Fibroblast of skin of abdomen (primary cell): Measurements from ENCODE around the gene ANG.

Source experiments
- DNase-seq: peaks from one replicate; pipeline ENCODE4 v3.0.0-alpha.2; 2013

ANG gene

DNA sequence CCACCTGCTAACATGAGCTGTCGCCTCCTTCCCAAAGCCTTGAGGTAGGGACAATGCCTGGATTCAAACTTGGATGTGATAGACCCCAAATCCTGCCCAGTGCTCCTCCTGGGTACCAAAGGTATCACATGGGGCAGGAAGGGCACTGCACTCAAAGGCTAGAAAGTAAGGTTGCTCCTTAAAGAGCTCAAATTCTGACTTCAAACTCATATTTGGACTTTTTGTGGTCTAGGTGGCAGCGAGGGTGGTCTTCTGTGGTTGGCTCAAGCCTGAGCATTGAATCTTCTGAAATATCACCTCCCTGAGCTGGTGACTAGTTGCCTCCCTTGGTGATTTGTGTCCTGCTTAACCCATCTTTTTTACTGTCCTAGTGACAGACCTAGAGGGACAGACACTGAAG lies 12.5 kb upstream of the ANG start:
- DNase-seq = no peak

DNA sequence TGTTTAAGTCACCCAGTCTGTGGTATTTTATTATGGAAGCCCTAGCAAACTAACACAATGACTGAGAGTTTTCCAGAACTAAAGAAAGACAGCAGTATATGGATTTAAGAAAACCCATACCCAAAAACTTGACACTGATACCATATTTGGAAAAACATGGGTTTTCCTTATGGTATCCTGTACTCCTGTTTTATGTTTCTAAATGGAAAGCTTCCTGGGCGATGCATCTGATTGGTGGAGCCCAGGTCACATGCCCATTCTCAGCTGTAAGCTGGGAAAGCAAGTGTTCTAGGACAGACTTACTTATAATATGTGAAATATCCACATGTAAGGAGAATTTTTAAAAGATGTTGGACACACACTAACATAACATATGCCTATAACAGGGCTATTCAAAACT lies 8.7 kb upstream of the ANG start:
- DNase-seq = peak; percentile 46

GRCh38 chr14:20680363-20680762 lies 8.2 kb upstream of the ANG start:
- DNase-seq = no peak

DNA sequence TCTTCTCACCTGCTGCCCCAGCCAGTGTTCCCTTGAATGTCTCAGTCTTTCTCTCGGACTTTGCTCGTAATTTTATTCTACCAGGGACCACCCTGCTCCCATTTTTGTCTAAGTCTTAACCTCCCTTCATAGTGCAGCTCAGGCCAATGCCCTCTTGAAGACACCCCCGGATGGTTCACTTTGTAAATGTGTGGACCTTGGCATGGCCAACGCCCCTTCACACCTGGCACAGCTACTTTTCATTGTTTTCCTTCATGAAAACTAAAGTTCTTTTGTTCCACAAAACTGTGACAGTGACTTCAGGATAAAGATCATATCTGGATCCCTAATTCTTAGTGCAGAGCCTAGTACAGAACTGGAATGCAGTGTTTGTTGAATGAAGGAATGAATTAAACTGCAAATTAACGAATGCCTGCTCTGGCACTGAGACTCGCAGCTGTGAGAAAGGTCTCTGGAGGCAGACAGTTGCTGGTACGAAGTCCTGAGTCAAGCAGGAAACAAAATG lies 7.7 kb upstream of the ANG start:
- DNase-seq = no peak

DNA sequence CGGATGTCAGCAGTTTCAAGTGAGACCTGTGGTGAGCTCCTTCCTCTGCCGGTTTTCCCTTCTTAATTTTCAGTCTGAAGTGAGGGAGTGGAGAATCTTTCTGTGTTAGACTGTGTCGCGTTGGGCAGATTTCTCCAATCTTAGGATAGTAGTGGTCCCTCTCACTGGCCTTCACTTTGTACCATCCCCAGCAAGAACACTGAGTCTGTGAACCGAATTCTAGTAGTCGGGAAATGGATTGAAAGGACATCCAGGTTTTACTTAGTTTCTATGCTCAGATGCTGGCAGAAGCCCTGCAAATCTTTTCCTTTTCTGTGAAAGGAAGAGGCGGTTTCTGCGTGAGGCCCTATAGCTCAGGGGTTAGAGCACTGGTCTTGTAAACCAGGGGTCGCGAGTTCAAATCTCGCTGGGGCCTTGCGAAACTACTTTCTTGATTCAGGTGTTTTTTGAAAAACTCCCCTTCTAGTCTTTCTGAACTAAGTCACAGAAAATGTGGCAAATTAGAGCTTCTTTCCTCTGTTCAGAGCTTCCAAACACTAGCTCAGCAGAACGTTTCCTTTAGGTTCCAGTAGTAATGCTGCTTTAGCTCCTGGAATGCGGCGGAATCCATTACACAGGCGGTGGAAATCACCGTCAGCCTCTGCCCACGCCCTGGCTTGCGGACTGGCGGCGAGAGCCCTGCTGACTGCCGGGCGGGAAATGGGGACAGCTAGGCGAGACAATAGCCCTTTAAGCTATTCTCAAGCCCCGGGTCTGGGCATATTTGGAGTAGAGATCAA lies 7.0 kb upstream of the ANG start:
- DNase-seq = peak; percentile 90

DNA sequence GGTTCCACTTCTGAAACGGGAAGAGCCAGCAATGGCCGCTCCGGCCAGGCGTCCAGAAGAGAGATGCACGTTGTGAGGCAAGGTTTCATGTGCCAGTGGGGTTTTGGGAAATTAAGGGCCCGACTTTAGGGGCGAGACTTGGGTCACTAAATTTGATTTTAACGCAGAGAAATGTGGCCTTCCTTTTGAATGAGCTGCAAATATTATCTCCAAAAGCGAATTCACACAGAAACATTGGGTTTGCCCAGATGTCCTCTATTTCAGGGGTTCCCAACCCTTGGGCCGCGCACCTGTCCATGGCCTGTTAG lies 6.5 kb upstream of the ANG start:
- no peak for DNase-seq

- DNase-seq = peak; percentile 93
Observed at GRCh38 chr14:20682435-20683124, 6.0 kb upstream of the ANG start.

GRCh38 chr14:20683125-20683890 lies 5.3 kb upstream of the ANG start:
- peak; percentile 94 for DNase-seq

DNA sequence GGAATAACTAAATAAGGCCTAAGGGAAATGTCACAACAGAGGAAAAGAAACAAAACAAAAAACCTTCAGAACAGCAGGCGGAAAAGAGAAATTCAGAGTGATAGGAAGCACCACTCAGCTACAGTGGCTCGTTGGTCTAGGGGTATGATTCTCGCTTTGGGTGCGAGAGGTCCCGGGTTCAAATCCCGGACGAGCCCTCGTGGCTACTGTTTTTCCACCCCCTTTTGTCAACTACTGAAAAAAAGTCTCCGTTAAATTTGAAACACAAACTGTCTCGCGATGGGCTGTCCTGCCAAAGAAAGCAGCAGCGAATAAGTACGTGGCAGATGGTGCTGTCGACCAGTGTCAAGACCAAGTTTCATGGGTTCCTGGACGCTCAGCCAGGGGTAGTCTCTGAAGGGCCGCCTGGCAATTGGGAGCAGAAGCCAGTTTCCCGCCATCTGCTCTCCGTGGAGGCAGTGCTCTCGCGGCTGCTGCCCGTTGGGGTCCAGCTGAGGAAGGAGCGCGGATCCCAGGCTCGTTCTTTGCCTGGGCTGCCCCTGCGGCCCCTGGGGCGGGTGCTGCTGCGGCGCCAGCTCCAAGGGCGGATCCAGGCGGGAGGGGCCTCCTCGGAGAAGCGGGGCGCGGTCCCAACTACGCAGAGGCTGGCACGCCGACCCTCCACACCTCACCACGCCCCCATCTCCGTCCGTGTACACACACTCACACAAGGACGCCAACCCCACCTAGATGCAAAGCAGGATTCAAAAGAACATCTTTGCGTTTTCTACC lies 4.5 kb upstream of the ANG start, which contains the start of gene RNASE4:
Gene RNASE4, plus strand, starts transcription at position 670 of the 771 bp plus-strand sequence. CDS start 14,812 bp downstream, outside the sequence.
- DNase-seq = peak; percentile 93

- DNase-seq = peak; percentile 57
Observed at GRCh38 chr14:20684662-20685456, 3.7 kb upstream of the ANG start.

DNA sequence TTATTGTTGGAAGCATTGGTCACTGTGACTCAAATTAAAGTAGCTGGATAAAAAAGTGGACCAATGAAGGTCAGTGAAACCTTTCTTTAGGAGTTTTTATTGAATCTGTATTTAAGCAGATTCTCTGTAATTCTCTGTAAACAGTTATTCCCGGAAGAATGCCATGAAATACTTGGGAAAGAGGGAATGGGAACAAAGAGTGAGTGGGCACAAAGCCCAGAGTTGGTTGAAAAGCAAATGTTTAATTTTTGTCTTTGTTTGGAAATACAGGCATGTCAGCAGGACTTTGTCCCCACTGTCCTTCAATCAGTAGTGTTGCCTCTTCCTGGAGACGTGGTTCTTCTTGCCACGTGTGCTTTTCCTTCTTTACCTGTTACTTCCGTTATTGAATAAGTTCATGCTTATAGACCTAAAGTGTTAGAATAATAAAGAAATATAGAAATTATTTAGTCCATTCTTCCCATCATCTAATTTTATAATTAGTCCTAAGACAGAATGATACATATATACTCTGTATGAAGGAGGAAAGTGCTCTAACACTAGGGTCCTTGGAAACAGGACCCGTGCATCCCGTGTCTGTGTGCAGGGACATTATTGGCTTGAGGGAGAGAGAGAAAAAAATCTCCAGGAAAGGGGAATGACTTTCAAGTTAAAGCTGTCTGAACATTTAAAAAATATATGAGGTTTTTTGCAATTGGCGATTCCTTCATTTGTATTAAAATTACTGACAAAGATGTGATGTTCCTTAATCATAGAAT lies 2.0 kb upstream of the ANG start:
- no peak for DNase-seq

DNA sequence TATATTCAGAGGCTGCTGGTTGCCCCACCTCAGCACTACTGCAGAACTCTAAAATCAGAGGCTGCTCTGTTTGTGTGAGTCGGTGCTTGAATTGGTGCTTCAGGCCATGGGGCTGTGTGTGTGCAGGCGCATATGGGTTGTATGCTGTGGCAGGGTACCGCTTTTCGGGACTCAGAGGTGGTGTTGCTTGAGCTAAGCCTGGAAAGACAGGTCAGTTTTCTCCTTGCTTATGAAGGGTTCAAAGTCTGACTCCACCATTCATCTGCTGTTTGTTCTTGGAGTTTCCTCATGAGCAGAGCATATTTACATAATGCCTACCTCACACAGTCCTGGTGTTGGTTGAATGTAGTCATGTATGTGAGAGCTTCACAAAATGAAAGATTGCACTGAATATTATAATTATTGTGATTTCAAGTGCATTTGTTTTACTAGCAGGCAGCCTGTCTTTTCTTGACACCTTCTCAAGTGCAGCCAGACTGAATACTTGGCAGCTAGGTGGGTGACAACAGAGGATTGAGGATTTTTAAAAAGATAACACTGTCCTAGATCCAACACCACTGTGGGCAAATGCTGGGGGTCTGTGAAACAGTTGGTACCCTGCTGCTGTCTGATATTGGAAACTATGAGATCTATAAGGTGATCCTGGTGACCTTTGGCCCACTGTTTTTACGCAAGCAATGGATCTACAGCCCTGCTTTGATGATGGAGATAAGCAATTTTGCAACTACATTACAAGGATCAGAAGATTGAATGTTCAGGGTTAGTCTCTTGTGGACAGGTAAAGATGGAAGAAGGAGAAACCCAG lies 1.0 kb upstream of the ANG start:
- no peak for DNase-seq

- DNase-seq = peak; percentile 58
Observed at GRCh38 chr14:20690848-20691640, 2.5 kb downstream of the ANG start.

DNA sequence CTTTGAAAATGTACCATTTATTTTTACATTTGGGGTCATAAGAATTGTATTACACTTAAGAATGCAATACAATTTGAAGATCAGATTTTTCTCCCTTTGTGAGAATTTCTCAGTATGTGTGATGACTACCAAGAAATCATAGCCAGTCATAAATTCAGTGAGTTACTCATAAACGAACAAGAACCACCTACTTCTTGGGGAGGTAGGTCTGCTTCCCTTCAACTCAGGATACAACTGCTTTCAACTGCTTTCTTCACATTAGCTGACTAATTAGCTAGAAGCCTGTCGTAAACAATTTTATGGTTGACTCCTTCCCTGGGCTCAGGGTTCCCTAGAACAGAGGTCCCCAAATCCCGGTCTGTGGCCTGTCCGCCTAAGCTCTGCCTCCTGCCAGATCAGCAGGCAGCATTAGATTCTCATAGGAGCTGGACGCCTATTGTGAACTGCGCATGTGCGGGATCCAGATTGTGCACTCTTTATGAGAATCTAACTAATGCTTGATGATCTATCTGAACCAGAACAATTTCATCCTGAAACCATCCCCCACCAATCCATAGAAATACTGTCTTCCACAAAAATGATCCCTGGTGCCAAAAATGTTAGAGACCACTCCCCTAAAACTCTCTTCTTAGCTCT lies 3.7 kb downstream of the ANG start:
- DNase-seq = no peak

GRCh38 chr14:20696764-20697163 lies 8.2 kb downstream of the ANG start:
- no peak for DNase-seq

DNA sequence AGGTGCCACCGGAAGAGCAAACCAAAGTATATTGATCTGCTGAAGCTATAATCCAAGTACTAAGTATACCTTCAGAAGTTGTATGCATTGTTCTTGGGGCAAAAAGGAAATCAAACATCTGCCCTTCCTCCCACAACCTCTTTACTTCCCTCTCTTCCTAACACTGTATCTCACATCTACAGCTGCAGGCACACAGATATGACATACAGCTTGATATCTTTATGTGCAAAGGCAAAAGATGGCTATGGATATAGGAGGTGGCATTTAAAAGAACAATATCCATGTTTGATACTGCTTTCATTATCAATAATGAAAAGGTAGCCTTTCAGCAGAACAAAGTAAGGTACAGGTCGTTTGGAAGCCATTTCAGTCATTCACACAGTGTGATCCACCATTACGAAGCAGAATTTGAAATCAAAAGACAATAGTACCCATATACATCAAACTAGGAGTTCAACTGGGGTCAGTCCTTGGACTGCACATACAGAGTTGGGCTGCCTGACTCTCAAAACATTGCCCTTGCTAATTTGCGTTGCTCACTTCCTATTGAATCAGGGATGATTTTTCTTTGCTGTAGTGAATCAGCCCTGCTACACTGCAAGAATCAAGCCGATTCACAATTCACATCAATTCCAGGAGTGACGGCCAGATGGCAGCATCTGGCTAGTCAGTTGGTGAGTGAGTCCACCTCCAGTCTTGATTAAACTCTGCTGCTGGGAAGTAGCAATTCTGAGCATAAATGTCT lies 8.9 kb downstream of the ANG start:
- DNase-seq = peak; percentile 53

DNA sequence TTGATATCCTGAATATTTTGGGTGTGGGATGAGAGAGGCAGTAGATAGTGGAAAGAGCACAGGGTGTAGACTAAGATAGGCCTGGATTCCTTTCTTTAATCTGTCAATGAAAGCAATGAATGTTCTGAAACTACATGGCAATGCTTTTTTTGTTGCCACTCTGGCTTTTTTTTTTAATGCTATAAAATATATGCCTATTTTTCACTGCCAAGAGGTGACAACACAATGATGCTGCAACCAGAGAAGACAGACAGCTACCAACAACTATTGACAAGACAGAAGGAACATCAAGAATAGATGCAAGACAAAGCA lies 9.4 kb downstream of the ANG start:
- DNase-seq = no peak

DNA sequence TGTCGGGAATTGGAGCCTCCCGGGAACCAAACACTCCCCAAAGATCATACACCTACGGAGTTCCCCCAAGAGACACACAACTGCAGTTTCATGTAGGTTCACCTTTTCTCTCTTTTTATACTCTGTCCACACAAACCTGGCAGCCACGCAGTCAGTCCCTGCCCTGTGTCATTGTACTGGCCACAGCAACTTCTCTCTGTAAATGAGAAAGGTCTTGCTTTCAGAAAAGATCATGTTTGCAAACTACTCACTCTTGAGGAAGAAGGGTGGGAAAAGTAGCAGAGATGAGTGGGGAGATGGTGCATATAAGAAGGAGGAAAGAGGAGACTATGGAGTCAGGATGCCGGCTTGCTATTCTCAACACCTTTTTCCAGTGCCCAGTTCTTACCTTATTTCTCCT lies 10.4 kb downstream of the ANG start:
- no peak for DNase-seq
